ENCODE results near the gene GCFC2. TPM values are rescaled to one million over a fixed set of nuclear protein-coding genes. Genes with fewer than 3 reads are reported as not detected.

The GCFC2 gene
- total and polyA plus RNA-seq, 2 donors (not counting 3 experiments of a cell fraction or from before 2014, with no cell fraction given), result 5.7 to 20.0 TPM

DNA sequence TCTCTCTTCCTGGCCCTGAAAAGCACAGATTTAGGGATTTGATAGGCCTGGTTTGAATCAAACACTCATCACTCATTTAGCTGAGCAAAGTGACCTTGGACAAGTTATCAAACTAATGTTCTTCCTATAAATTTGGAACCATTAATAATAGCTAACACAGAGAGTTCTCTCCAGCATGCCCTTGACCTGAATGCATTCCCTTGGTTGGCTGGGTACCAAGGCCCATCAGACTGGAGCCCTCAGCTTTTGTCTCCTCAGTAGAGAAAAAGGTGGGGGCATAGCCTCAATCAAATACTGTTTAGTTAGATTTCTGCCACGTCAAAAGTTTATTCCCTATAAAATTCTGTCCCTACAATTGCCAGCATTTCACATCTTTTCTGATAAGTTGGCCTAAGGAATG lies 77.9 kb downstream of the GCFC2 start:
- no peaks in the 10 kb centered on the region for H3K9me3 ChIP-seq (replicated peaks; ENCODE audit: control insufficient read depth, insufficient read depth, low read length)
- H3K79me2 ChIP-seq (ENCODE audit: control insufficient read depth, insufficient read depth, low read length), result no peaks in the 10 kb centered on the region
- no peaks in the 10 kb centered on the region for H4K20me1 ChIP-seq (replicated peaks; ENCODE audit: control insufficient read depth, extremely low read depth, insufficient read depth, low read length)
- CTCF ChIA-PET, result interaction anchor here (0.8 kb wide), 1 partner anchor 169 kb away, joined by 3 read pairs; no protein-coding TSS in a partner anchor
- DNase-seq (ENCODE audit: low read depth, low spot score) (no peak), FAIRE-seq (no peak)
- H3K9ac ChIP-seq (replicated peaks; ENCODE audit: extremely low read depth, insufficient read depth, low read length), result no peak overlapping the region
- POLR2A ChIA-PET, result no interaction called here
- H3K27me3 ChIP-seq (ENCODE audit: control insufficient read depth in 2 of 2, insufficient read depth in 2 of 2, low read length in 2 of 2), result peaks cover 17 to 20% of the 10 kb centered on the region in 2 experiments
- no peak overlapping the region for H2AFZ ChIP-seq (ENCODE audit: low read depth, low read length)
- no peak overlapping the region for H3K27ac ChIP-seq (ENCODE audit: insufficient read depth, low read depth, low read length)
- no peak overlapping the region for H3K4me2 ChIP-seq (ENCODE audit: insufficient read depth, low read length)
- no peaks in the 10 kb centered on the region for H3K9me1 ChIP-seq (replicated peaks; ENCODE audit: control insufficient read depth, extremely low read depth, insufficient read depth, low read length)
- H3K4me3 ChIP-seq (replicated peaks in 1 of 3; ENCODE audit: insufficient read depth in 1 of 3, low read depth in 1 of 3, low read length in 3 of 3), result no peak overlapping the region
- H3K36me3 ChIP-seq (ENCODE audit: control insufficient read depth in 2 of 2, extremely low read depth in 1 of 2, insufficient read depth in 2 of 2, low read length in 2 of 2), result no peaks in the 10 kb centered on the region
- intact Hi-C loops (cut with micrococcal nuclease) (no loop called here), dilution Hi-C loops (cut with MboI; ENCODE audit: extremely low pct_ligation_motif_present, low sequenced_read_pairs) (no loop called here)
- H3K4me1 ChIP-seq (ENCODE audit: control insufficient read depth, extremely low read depth, insufficient read depth, low read length), result no peaks in the 10 kb centered on the region
- BruUV-seq (replicated peaks), result no TSS peak
- TF ChIP-seq JUN (IDR thresholded peaks at IDR 0.05; ENCODE audit: borderline replicate concordance, insufficient read depth, insufficient read length, low read depth) (no peak), FOS (IDR thresholded peaks at IDR 0.05; ENCODE audit: borderline replicate concordance, insufficient read depth, low read length) (no peak), POLR2A (IDR thresholded peaks at IDR 0.05; ENCODE audit: low read depth, low read length) (no peak), MAX (IDR thresholded peaks at IDR 0.05; ENCODE audit: insufficient read depth, insufficient read length) (no peak), POLR2AphosphoS5 (IDR thresholded peaks at IDR 0.05; ENCODE audit: insufficient read depth, low read depth, low read length) (no peak), EZH2 (IDR thresholded peaks at IDR 0.05; ENCODE audit: borderline replicate concordance, low read depth, low read length, severe bottlenecking) (no peak), MYC (IDR thresholded peaks at IDR 0.05; ENCODE audit: low read depth, low read length) (no peak), GATA2 (IDR thresholded peaks at IDR 0.05; ENCODE audit: insufficient read depth, insufficient read length, low read depth, low read length) (no peak)
- TF ChIP-seq, protein P1, sequence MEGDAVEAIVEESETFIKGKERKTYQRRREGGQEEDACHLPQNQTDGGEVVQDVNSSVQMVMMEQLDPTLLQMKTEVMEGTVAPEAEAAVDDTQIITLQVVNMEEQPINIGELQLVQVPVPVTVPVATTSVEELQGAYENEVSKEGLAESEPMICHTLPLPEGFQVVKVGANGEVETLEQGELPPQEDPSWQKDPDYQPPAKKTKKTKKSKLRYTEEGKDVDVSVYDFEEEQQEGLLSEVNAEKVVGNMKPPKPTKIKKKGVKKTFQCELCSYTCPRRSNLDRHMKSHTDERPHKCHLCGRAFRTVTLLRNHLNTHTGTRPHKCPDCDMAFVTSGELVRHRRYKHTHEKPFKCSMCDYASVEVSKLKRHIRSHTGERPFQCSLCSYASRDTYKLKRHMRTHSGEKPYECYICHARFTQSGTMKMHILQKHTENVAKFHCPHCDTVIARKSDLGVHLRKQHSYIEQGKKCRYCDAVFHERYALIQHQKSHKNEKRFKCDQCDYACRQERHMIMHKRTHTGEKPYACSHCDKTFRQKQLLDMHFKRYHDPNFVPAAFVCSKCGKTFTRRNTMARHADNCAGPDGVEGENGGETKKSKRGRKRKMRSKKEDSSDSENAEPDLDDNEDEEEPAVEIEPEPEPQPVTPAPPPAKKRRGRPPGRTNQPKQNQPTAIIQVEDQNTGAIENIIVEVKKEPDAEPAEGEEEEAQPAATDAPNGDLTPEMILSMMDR (IDR thresholded peaks at IDR 0.05; ENCODE audit: extremely low read depth in 1 of 2, insufficient read depth in 1 of 2, low read depth in 1 of 2, low read length in 2 of 2), result no peak
